GM12874 (cell line): Measurements from ENCODE around the gene ELOA.

Experiments
- TF ChIP-seq, protein P1 (sequence below): IDR thresholded peaks from 2 replicates; pipeline ENCODE4 v1.5.1; 2011; ENCODE audit warnings: low read depth, mild to moderate bottlenecking, control low read depth, low read length, moderate library complexity; ENCODE audit not compliant: insufficient read depth

The ELOA gene

GRCh38 chr1:23743287-23744152, at the start of gene ELOA:
ELOA (plus strand) TSS chr1:23743471; CDS start chr1:23743504, 33 bp downstream.
- TF ChIP-seq, protein P1, sequence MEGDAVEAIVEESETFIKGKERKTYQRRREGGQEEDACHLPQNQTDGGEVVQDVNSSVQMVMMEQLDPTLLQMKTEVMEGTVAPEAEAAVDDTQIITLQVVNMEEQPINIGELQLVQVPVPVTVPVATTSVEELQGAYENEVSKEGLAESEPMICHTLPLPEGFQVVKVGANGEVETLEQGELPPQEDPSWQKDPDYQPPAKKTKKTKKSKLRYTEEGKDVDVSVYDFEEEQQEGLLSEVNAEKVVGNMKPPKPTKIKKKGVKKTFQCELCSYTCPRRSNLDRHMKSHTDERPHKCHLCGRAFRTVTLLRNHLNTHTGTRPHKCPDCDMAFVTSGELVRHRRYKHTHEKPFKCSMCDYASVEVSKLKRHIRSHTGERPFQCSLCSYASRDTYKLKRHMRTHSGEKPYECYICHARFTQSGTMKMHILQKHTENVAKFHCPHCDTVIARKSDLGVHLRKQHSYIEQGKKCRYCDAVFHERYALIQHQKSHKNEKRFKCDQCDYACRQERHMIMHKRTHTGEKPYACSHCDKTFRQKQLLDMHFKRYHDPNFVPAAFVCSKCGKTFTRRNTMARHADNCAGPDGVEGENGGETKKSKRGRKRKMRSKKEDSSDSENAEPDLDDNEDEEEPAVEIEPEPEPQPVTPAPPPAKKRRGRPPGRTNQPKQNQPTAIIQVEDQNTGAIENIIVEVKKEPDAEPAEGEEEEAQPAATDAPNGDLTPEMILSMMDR: no peak

GRCh38 chr1:23693599-23693998, 49.7 kb upstream of the ELOA start:
- TF ChIP-seq, protein P1: no peak

DNA sequence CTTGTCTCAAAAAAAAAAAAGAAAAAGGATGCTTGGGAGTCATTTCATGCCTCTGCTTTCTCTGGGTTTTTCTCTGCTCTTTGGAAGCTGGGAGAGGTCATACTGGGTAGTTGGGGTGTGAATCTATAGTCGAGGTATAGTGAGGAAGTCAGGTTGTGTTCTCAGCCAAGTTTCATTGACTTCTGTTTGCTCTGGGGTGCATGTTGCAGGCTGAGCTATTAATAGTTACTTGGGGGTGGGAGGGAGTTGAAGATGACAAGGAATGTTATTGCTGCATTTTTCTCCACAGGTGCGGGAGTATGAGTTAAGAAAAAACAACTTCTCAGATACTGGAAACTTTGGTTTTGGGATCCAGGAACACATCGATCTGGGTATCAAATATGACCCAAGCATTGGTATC, 48.9 kb upstream of the ELOA start:
- TF ChIP-seq, protein P1: no peak

GRCh38 chr1:23695667-23696066, 47.6 kb upstream of the ELOA start:
- TF ChIP-seq, protein P1: no peak

DNA sequence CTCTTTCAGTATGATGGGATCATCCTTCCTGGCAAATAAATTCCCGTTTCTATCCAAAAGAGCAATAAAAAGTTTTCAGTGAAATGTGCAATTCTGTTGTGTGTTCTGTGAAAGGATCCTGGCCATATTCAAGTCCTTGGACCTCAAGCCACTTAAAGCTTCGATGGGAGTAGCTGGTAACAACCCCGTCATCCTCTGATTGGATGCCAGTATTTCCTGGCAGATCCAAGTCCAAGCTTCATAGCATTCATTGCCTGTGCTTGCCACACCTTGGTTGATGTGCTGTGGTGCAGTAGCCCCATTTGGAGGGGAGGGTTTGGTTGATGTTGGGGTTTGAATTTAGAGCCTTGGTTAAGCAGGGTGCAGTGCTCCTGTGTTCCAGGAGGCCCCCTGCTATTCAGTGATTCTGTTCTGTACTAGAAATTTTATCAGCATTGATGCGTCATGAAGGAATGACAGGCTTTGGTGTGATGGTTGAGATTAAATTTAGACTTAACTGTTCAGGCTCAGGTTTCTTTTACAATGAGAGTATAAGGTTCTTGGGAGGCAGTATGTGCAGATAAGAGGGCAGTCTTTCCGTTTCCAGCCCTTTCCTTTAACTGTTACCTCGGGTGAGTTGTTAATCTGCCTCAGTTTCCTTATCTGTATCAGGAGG, 46.8 kb upstream of the ELOA start:
- TF ChIP-seq, protein P1: no peak

DNA sequence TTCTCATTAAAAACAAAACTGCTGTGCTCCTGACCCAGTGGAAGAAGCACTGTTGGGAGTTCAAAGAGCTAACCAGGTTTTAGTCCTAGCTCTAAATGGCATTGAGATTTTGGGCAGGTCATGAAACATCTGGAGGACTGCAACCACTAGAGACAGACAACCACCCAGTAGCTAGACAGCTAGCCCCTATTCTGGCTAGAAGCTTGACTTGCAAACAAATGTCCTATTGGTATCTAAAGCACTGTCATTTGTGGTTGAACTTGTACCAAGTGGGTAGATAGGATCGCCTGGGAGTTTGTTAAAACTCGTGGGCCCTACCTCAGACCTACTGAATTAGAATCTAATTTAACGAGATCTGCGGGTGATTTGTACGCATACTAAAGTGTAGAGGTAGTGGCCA, 44.8 kb upstream of the ELOA start:
- TF ChIP-seq, protein P1: no peak

- TF ChIP-seq, protein P1: no peak
These were observed 43.7 kb upstream of the ELOA start for GRCh38 chr1:23699280-23700179.
